Activated T-cell treated with anti-CD3 and anti-CD28 coated beads, Interleukin-2, amount 50 U/mL, for 4 hours (primary cell): ENCODE results near the gene HOXB7. TPM values are rescaled to one million over a fixed set of nuclear protein-coding genes. Genes with fewer than 3 reads are reported as not detected.

ENCODE experiments used
- ATAC-seq, 2 donors: fragments of 200-7000 bp; cut with Tn5 transposase; one replicate each; pipeline ENCODE4 v1.10.0; 2021
- DNase-seq: peaks from one replicate; pipeline ENCODE4 v3.0.0-alpha.2; 2020
- H3K27me3 Mint-ChIP-seq: one replicate; pipeline ENCODE4 v1.8.0; 2021; ENCODE audit warnings: low read depth, mixed read lengths
- H3K36me3 Mint-ChIP-seq: one replicate; pipeline ENCODE4 v1.8.0; 2022; ENCODE audit warnings: mixed read lengths; ENCODE audit not compliant: insufficient read depth
- H3K4me1 Mint-ChIP-seq: one replicate; pipeline ENCODE4 v1.8.0; 2021; ENCODE audit warnings: low read depth, mixed read lengths
- H3K4me3 Mint-ChIP-seq: one replicate; pipeline ENCODE4 v1.8.0; 2021; ENCODE audit warnings: mild to moderate bottlenecking, moderate library complexity, mixed read lengths
- H3K9me3 Mint-ChIP-seq: one replicate; pipeline ENCODE4 v1.8.0; 2021; ENCODE audit warnings: mixed read lengths
- total RNA-seq, 3 donors: library from RNA; stranded (reverse); gene quantifications; one replicate each; pipeline ENCODE4 v1.2.1, GENCODE V29; 2021

The HOXB7 gene
- total RNA-seq, 3 donors from 2014 or later: 0.18 to 0.43 (median 0.38) TPM

- H3K9me3 Mint-ChIP-seq: no peaks in the 10 kb centered on the region
- H3K36me3 Mint-ChIP-seq: no peaks in the 10 kb centered on the region
- H3K4me3 Mint-ChIP-seq: no peak overlapping the region
- peaks cover 13% of the 10 kb centered on the region for H3K27me3 Mint-ChIP-seq
- ATAC-seq (no peak), DNase-seq (no peak)
- peaks cover 5% of the 10 kb centered on the region for H3K4me1 Mint-ChIP-seq
Observed at GRCh38 chr17:48563385-48563838, 47.4 kb downstream of the HOXB7 start.

DNA sequence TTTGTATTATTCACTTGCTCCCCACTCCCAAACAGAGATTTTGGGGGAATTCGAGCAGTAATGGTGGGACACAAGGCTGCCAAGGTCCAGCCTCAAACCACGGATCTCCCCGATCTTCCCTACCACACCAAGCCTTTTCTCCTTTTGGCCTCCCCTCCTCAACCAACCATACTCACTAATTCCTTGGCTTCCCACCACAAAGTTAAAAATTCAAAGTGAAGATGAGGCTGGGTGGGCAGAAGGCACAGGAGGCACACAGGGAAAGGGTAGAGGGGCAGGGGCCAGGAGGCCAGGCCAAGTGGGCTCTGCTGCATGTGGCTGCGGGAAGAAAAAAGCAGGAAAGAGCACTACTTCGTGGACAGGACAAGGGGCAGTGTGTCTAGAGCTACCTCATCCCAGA lies 47.9 kb downstream of the HOXB7 start:
- no peak for ATAC-seq
- no peak for DNase-seq
- no peak overlapping the region for H3K4me3 Mint-ChIP-seq
- peaks cover 11% of the 10 kb centered on the region for H3K27me3 Mint-ChIP-seq
- H3K9me3 Mint-ChIP-seq: no peaks in the 10 kb centered on the region
- peaks cover 5% of the 10 kb centered on the region for H3K4me1 Mint-ChIP-seq
- no peaks in the 10 kb centered on the region for H3K36me3 Mint-ChIP-seq

GRCh38 chr17:48561884-48562810 lies 48.7 kb downstream of the HOXB7 start:
- H3K4me3 Mint-ChIP-seq: no peak overlapping the region
- no peak for DNase-seq
- no peaks in the 10 kb centered on the region for H3K9me3 Mint-ChIP-seq
- H3K27me3 Mint-ChIP-seq: peaks cover 11% of the 10 kb centered on the region
- no peak for ATAC-seq
- peaks cover 5% of the 10 kb centered on the region for H3K4me1 Mint-ChIP-seq
- H3K36me3 Mint-ChIP-seq: no peaks in the 10 kb centered on the region

DNA sequence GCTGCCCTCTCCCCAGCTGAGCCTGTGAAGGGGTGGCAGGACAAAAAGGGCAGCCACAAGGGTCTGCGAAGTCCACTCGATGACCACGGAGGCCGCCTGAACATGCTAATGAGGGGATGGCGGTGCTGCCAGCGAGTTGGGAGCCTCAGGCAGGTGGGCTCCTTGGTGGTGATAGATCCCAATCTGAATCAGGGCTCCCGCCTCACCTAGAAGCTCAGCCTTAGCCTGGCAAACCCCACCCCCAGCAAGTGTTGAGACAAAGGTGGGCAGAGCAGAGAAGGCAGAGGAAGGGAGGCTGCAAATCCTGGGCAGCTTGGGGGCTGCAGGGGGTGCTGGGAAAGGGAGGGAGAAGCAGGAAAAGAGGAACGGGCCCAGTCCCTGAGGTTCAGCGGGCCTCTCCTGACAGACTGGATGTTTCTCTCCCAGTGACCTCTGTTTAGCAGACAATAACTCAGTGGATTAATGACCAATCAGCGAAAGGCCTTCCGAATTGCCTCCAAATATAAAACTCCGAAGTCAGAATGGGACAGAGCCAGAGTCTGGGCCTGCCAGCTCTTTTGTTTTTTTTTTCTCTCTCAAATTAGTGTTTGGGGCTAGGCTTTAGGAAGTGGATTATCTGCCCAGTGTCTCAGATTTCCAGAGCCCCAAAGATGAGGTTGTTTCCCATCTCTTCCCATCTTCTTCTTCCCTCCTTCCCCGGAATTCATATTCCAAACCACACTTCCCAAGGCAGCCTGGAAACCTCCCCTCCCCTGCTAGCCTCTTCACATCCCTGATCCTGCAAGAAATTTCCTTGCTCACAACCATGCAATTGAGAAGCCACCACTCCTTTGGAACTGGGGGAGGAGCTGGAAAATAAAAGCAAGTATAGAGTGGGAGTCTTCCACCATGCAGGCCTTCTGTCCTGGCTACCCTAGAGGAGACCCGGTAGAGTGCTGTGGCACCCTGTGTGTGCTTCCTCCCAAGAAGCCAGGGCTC lies 50.7 kb downstream of the HOXB7 start:
- DNase-seq (no peak), ATAC-seq (no peak)
- Mint-ChIP-seq H3K4me1 (peaks cover 13% of the 10 kb centered on the region), H3K9me3 (no peaks in the 10 kb centered on the region), H3K27me3 (peaks cover 20% of the 10 kb centered on the region), H3K36me3 (no peaks in the 10 kb centered on the region), H3K4me3 (no peak overlapping the region)

GRCh38 chr17:48559122-48559839 lies 51.5 kb downstream of the HOXB7 start:
- Mint-ChIP-seq H3K36me3 (no peaks in the 10 kb centered on the region), H3K4me1 (peaks cover 13% of the 10 kb centered on the region), H3K27me3 (peaks cover 20% of the 10 kb centered on the region), H3K4me3 (no peak overlapping the region), H3K9me3 (no peaks in the 10 kb centered on the region)
- DNase-seq (no peak), ATAC-seq (no peak)

DNA sequence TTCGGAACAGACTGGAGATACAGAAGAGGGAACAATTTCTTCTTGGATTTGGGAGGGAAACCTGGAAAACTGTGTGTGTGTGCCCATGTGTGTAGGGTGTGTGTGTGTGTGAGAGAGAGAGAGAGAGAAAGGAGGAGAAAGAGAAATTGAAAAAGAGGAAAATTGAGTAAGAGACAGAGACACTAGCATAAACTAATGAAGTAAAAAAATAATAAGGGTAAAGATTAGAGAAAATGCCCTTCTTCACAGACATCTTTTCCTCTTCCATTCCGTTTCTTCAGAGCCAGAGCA lies 52.0 kb downstream of the HOXB7 start:
- Mint-ChIP-seq H3K36me3 (no peaks in the 10 kb centered on the region), H3K9me3 (no peaks in the 10 kb centered on the region), H3K4me1 (peaks cover 13% of the 10 kb centered on the region), H3K27me3 (peaks cover 21% of the 10 kb centered on the region), H3K4me3 (no peak overlapping the region)
- ATAC-seq: no peak
- no peak for DNase-seq

GRCh38 chr17:48558057-48558830 lies 52.6 kb downstream of the HOXB7 start:
- H3K27me3 Mint-ChIP-seq: peaks cover 20% of the 10 kb centered on the region
- ATAC-seq: no peak
- no peak overlapping the region for H3K4me3 Mint-ChIP-seq

More at GRCh38 chr17:48558057-48558830, 52.6 kb downstream of the HOXB7 start:
- Mint-ChIP-seq H3K36me3 (no peaks in the 10 kb centered on the region), H3K4me1 (peaks cover 13% of the 10 kb centered on the region), H3K9me3 (no peaks in the 10 kb centered on the region)
- no peak for DNase-seq

Other genes with a start within 250 kb of the HOXB7 start
- gene SKAP1, start 180.8 kb downstream of the HOXB7 start, total RNA-seq: 10 to 100 TPM; 25.8 to 33.9 (median 28.7) TPM
- not detected for gene HOXB1, start 80.0 kb downstream of the HOXB7 start, total RNA-seq
- gene HOXB2, start 65.9 kb downstream of the HOXB7 start, total RNA-seq: 10 to 100 TPM; 12.9 to 21.3 (median 12.9) TPM
- 1 to 10 TPM in 2 of 3 donors, under 1 TPM in 1; 0.94 to 1.6 (median 1.4) TPM for gene HOXB4, start 32.7 kb downstream of the HOXB7 start, total RNA-seq
- gene HOXB3, start 20.8 kb downstream of the HOXB7 start, total RNA-seq: 1 to 10 TPM in 1 of 3 donors, under 1 TPM in 2; 0.50 to 1.0 (median 0.81) TPM
- under 1 TPM in 1 of 3 donors, not detected in 2; 0.08 TPM for gene HOXB5, start 17.2 kb downstream of the HOXB7 start, total RNA-seq
- under 1 TPM in 2 of 3 donors, not detected in 1; 0.24 to 0.27 TPM for gene HOXB6, start 6.0 kb downstream of the HOXB7 start, total RNA-seq
- gene HOXB8, start 4.3 kb upstream of the HOXB7 start, total RNA-seq: under 1 TPM in 2 of 3 donors, not detected in 1; 0.14 to 0.18 TPM
- gene HOXB9, start 15.3 kb upstream of the HOXB7 start, total RNA-seq: 1 to 10 TPM in 2 of 3 donors, under 1 TPM in 1; 0.63 to 1.4 (median 1.2) TPM
- gene PRAC1, start 111.5 kb upstream of the HOXB7 start, total RNA-seq: not detected
- not detected for gene PRAC2, start 112.2 kb upstream of the HOXB7 start, total RNA-seq
- under 1 TPM in 1 of 3 donors, not detected in 2; 0.11 TPM for gene HOXB13, start 117.7 kb upstream of the HOXB7 start, total RNA-seq
- gene TTLL6, start 206.2 kb upstream of the HOXB7 start, total RNA-seq: not detected
- 10 to 100 TPM; 34.0 to 45.5 (median 34.3) TPM for gene CALCOCO2, start 220.0 kb upstream of the HOXB7 start, total RNA-seq